GM19438 (cell line): Measurements from ENCODE around the gene EHMT1.
"Not testable (repeated sequence)": the region's sequence is repeated elsewhere in the genome, so short reads cannot be mapped to it uniquely, and the experiment has no call there.

ENCODE experiments used
- ATAC-seq: cut with Tn5 transposase; IDR thresholded peaks from one replicate; pipeline ENCODE4 v1.9.1; 2021; ENCODE audit warnings: low read depth; ENCODE audit not compliant: unreplicated experiment

EHMT1 gene

GRCh38 chr9:137777761-137778160, 159.0 kb downstream of the EHMT1 start:
- ATAC-seq: no peak

GRCh38 chr9:137778336-137778735, 159.5 kb downstream of the EHMT1 start:
- ATAC-seq: no peak

DNA sequence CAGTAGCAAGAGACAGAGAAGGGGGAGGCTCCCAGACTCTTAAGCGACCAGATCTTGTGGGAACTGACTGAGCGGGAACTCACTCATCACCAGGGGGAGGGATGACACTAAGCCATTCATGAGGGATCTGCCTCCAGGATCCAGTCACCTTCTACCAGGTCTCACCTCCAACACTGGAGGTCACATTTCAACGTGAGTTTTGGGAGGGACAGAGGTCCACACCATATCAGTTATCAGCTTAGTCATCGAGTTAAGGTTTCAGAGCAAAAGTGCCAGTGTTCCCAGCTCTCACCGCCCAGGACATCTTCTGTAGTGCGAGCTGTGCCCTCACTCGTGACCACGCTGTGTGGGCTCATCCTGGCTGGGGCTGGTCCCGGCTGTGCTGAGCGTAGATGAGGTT, 160.1 kb downstream of the EHMT1 start:
- no peak for ATAC-seq

- not testable (repeated sequence) for ATAC-seq
Observed at GRCh38 chr9:137780031-137780430, 161.2 kb downstream of the EHMT1 start.

DNA sequence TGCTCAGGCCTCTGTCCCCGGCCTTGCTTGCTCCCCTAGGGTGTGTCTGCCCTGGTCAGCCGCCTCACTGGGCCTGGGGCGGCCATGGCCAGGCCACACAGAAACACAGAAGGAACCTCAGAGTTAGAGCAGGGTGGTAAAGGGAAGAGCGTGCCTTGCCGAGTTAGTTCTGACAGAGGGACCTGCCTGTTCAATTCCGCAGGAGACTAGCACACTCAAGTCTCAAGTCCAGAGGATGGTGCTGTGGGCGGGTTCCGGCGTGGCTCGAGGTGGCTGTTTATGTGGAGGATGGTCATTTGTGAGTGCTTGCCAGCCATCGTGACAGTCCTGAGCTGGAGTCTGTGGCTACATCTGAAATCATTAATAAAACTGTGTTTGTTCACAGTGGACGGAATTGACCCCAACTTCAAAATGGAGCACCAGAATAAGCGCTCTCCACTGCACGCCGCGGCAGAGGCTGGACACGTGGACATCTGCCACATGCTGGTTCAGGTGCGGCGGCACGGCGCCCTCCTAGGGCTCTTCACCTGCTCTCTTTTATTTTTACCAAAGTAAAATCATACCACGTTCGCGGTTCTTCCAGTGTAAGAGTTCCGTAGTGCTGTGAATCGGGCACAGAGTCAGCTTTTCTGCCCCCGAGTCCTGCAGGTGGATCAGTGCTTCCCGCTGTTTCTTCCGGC, 163.2 kb downstream of the EHMT1 start:
- ATAC-seq: no peak

GRCh38 chr9:137783521-137783920, 164.7 kb downstream of the EHMT1 start:
- ATAC-seq: no peak

DNA sequence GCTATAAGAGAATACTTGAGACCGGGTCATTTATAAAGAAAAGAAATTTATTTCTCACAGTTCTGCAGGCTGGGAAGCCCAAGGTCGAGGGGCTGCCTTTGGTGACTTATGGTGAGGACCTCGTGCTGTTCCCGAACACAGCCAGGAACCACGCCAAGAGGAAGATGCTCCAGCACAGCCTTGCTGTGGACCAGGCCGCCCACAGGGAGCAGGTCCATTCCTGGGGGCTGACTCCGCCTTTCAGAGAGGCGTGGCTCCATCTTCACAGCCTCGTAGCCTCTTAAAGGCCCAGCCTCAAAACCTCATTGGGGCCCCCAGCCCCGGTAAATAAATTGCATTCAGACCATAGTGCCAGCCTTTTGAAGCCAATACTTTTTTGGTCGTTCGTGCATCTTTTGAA, 165.2 kb downstream of the EHMT1 start:
- no peak for ATAC-seq

DNA sequence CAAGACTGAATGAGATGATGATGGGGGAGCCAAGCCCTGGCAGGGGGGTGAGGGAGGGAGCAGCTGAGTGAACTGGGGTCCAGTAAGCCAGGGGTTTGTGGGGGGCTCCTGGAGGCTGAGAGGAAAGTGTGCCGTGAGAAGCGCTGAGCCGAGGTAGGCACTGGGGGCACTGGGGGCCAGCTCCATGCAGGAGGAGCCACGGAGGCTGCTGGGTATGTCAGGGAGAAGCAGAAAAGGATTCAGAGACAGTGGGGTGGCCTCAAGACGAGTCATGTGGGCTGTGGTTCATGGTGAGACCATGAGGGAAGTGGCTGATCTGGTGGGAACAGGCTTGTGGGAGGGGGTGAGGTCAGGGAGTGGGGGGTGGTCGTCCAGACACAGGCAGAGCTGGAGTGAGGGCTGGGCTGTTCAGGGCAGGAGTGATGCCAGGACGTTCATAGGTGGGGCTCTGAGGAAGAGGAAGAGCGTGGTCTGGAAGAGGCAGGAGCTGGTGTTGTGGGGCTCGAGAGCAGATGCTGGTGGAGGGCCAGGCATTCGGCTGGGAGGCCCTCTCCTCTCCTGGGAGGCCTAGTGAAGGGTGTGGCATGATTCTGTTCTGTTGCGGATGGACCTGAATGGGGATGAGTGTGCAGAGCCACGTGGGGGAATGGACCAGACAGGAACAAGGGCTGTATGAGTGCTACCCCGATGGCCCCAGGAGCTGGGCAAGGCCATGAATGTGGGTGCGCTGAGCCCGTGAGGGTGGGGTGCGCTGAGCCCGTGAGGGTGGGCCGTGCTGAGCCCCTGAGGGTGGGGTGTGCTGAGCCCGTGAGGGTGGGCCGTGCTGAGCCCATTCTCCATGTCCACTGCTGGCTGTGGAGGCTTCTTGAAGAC, 166.1 kb downstream of the EHMT1 start:
- ATAC-seq: no peak

DNA sequence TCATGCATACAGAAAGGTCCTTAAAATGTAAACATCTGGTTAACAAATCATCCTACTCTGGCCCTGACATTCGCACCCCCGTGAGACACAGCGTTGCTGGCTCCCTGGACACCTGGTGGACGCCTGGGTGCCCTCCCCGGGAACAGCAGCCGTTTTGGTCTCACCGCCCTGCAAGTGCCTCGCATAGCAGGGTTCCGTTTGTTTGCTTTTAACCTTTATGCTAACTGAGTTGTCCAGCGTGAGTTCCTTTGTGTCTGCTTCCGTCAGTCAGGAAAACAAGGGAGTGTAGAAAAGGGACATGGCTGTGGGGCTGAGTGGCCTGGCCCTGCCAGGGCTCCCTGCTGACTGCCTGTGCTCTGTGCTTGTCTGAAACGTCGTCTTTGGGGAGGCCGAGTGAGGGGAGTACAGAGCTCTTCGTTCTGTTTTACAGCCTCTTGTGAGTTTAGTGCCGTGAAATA, 166.9 kb downstream of the EHMT1 start:
- ATAC-seq: no peak

DNA sequence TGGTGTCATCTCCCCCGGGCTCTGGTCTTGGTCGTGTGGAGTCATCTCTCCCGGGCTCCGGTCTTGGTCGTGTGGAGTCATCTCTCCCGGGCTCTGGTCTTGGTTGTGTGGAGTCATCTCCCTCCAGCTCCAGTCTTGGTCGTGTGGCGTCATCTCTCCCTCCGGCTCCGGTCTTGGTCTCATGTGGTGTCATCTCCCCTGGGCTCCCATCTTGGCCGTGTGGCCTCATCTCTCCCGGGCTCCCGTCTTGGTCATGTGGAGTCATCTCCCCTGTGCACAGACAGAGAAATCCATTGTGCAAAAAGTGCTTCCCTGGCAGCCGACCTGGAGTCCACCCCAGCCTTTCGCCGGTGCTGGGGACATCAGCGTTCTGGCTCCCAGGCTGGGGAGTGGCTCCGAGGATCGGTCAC, 167.7 kb downstream of the EHMT1 start:
- no peak for ATAC-seq

DNA sequence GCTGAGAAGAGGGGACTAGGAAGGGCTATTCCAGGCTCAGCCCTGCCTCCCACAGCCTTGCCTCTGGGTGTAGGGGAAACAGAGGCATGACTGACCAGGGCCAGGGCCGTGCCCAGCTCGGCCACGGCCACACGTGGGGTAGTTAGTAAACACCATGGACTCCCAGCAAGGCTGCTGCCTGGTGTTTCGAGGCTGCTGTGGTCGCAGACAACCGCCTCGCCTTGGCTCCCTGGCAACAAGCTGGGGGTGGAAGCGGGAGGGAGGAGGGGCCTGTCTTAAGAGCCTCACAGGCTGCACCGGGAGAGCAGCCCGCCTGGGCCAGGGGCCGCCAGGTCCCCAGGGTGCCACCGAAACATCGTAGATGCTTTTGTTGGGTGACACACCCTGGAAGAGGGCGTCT, 168.6 kb downstream of the EHMT1 start:
- no peak for ATAC-seq

DNA sequence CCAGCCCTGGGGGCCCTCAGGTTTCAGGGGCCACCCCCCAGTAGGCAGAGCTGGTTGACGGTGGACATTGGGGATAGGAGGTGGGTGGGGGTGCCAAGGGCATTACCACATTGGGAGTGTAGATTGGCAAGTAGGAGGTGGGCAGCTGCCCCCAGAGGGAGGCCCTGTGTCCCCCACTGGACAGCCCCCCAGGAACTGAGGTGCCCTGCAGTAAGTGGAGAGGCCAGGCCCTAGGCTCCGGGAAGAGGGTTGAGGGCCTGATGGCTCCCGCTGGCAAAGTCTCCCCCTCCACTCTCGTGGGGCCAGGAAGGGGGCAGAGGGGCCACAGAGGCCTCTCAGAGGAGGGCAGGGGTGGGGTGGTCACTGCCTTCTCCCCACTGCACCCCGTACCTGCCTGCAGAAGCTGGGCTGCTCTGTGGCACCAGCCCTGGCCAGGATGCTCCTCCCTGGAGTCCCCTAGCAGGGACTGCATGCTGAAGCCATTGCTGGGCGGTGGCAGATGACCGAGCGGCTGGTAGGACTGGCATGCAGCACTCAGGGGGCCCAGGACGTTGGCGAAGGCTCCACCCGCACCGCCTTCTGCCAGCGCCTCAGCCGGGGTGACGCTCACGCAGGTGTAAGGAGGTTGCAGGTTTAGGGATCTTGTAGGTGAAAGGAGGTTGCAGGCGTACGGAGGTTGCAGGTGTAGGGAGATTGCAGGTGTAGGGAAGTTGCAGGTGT, 169.1 kb downstream of the EHMT1 start:
- no peak for ATAC-seq

DNA sequence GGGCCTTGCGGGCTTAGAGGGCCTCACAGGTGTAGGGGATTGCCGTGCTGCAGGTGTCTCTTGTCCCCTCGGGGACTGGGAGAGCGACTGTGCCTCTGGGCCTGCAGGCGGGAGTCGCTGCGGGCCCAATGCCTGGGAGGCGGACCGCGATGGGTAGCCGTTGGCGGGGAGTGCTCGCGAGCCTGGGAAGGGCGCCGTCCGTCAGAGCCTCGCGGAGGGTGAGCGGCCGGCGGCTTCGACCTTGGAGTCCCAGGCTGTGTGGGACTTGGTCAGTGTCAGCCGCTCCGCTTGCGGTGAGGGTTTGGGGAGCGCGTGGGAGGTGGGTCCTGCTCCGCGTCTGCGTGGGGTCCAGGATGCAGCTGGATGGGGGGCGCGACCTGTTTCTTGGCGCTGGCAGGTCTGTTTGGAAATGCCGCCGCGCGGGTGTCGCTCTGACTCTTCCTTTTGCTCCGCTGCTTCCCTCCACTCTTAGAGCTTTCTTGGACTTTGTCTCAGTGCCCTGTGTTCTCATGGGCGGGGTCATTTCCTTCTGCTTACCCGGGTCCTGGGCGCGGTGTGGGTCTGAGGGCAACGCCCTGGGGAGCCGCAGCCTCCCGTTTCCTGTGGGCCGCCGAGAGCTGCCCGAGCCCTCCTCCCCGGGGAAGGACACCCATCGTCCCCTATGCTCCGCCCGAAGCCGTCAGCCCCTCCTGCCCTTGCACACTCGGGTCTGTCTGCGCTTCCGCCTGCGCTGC, 169.9 kb downstream of the EHMT1 start:
- ATAC-seq: no peak

DNA sequence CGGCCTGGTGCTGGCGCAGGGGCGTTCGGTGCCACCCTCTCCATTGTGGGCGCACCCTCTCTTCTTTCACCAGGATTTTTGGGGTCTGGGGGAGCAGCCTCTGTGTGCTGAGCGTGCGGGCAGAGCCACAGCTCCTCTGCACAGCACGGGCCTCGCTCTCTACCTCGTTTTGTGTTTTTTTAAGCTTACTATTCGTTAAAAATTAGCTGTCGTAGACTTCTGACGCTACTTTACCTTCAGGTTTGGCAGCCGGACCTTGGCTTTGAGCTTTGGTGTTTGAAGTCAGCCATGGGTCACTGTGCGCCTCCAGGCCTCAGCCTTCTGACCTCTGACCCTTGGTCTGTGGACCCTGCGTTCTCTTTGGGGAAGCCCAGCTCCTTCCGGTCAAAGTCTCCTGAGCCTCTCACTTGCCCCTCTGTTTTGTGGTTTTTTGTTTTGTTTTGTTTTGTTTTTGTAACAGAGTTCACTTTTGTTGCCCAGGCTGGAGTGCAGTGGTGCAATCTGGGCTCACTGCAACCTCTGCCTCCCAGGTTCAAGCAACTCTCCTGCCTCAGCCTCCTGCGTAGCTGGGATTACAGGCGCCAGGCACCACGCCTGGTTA, 170.6 kb downstream of the EHMT1 start:
- ATAC-seq: no peak

DNA sequence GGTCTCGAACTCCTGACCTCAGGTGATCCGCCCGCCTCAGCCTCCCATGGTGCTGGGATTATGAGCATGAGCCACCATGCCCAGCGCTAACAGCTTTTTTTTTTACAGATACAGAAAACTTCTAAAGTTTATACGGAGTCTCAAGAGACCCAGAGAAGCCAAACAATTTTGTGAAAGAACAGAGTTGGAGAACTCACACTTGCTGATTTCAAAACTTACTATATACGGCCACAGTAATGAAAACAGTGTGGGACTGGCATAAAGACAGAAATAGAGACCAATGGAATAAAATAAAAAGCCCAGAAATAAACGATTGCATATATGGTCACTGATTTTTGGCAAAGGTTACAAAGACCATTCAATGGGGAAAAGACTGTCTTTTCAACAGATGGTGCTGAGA, 173.1 kb downstream of the EHMT1 start:
- no peak for ATAC-seq

DNA sequence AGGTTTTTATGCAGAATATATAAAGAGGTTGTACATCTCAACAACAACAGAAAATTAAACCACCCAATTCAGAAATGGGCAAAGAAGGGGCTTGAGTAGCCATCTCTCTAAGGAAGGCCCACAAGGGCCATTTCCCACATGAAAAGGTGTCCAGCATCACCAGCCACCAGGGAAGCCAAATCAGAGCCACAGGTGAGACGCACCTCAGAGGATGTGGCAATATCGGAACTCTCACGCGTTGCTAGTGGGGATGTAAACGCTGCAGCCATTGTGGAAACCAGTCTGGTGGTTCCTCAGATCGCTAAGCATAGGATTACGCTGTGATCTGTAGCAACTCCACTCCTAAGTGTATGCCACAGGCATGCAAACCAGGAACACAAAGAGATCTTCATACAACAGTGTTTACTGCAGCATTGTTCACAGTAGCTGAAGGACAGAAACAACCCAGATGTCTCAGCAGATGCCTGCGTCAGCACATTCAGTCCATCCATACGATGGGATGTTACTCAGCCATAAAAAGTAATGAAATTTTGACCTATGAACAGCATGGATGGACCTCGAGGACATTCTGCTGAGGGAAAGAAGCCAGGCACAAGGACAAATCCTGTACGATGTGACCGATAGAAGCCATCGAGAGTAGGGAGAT, 174.5 kb downstream of the EHMT1 start:
- no peak for ATAC-seq

DNA sequence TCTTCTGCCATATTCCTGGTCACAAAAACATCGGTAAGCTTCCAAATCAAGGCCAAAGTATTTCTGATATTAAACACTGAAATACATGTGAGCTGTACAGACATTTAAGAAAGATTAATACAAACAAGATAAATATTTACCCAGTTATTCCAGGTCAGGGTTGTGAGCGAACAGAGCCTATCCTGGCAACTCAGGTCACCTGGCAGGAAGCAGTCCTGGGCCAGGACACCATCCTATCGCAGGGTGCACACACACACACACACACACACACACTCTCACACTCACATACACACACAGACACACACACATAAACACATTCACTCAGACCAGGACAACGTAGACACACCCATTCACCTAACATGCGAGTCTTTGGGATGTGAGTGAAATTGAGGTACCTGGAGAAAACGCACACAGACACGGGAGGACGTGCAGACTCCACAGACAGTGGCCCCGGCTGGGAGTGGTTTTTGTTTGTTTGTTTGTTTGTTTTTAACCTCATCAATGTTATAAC, 176.4 kb downstream of the EHMT1 start:
- ATAC-seq: no peak

DNA sequence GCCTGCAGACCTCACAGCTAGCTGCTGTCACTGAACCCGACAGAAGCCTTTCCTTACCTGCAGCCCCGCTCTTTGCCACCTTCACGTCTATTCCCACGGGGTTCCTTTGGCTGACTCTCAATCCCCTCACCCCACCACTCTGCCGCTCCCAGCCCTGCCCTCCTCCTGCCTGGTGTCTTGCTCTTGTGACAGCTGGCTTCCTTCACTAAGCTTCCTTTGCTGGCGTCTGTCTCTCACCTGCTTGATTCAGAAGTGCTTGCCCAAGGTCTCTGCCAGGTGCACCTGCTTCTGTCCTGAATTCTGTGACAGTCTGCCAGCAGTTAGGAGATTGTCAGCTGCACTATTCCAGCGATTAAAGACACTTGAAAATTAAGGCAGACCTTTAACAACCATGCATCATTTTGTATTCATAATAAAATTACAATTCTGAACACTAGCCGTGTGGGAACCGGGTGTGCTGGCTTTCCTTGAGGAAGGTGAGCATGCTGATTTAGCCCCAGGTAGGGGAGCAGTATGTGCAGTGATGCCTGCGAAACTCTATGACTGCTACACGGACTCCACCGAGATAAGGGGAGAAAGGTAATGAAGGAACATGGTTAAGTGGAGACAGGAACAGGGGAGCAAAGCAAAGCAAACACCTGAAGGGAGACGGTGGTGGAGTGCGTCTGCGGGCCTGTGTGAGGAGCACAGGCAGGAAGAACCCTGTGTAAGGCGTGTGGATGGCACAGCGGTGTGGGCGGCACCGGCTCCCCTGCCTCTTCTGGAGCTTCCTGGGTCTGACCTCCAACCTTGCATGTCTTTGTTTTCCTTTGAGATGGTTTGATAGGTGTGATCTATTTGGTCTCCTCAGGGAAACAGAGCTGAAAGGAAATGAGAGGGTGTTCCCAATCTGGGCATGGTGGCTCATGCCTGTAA, 178.7 kb downstream of the EHMT1 start:
- no peak for ATAC-seq

DNA sequence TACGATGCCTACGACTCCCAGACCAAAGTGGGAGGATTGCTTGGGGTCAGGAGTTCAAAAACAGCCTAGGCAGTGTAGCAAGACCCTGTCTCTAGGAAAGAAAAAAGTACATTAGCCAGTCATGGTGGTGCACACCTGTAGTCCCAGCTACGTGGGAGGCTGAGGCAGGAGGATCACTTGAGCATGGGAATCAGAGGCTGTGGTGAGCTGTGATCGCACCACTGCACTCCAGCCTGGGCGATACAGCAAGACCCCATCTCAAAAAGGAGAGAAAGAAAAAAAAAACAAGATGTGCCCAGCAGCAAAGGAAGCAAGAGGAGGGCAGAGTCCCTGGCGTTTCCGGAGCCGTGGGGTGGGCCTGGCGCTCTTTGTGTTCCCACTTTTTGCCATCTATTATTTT, 179.3 kb downstream of the EHMT1 start:
- ATAC-seq: no peak
